SK-N-SH (cell line): ENCODE results near the gene CD5L. TPM values are rescaled to one million over a fixed set of nuclear protein-coding genes. Genes with fewer than 3 reads are reported as not detected.

Experiments
- CTCF ChIA-PET: fragments of 300-600, 350-600 bp; formaldehyde crosslinking; extraction: SDS; loops from one replicate; lab custom pipeline; 2021; lab: Yijun Ruan, JAX
- POLR2A ChIA-PET: fragments of 350-600 bp; sonication (Branson Sonifier 250); formaldehyde crosslinking; extraction: SDS; loops from one replicate; lab custom pipeline; 2020; ENCODE audit warnings: antibody characterized with exemption, inconsistent platforms; lab: Yijun Ruan, JAX
- DNase-seq: peaks from one replicate; pipeline ENCODE4 v3.0.0; 2012
- H2AFZ ChIP-seq: fragments of 200-600 bp; sonication (generic); 2 replicates; pipeline ENCODE4 v1.8.1; 2016; ENCODE audit warnings: antibody characterized with exemption, mild to moderate bottlenecking, low read depth
- H3F3A ChIP-seq: fragments of 200-600 bp; sonication (generic); replicated peaks from 2 replicates; pipeline ENCODE3; 2016; ENCODE audit warnings: antibody characterized with exemption, mild to moderate bottlenecking; ENCODE audit not compliant: insufficient read depth
- H3K27ac ChIP-seq, 2 experiments: fragments of 200-500 bp in 1 of 2; fragments of 200-600 bp in 1 of 2; sonication (Bioruptor generic) in 1 of 2; sonication (generic), shearing (Covaris generic) in 1 of 2; 2 replicates each; pipeline versions ENCODE4 v1.5.1 to v1.6.1; 2014 to 2016; ENCODE audit warnings: low read depth in 2 of 2, inconsistent platforms in 1 of 2, low read length in 1 of 2, mild to moderate bottlenecking in 1 of 2, mixed read lengths in 1 of 2
- H3K27me3 ChIP-seq: fragments of 200-600 bp; sonication (generic), shearing (Covaris generic); 2 replicates; pipeline ENCODE4 v1.6.1; 2016; ENCODE audit warnings: mixed run types; ENCODE audit not compliant: insufficient read depth
- H3K36me3 ChIP-seq, 2 experiments: fragments of 200-500 bp in 1 of 2; fragments of 200-600 bp in 1 of 2; sonication (Bioruptor generic) in 1 of 2; sonication (generic) in 1 of 2; replicated peaks in 1 of 2; 2 replicates each; pipeline versions ENCODE3 to v1.5.1; 2014 to 2016; ENCODE audit warnings: low read length in 1 of 2, mild to moderate bottlenecking in 1 of 2; ENCODE audit not compliant: insufficient read depth in 2 of 2, control insufficient read depth in 1 of 2
- H3K4me1 ChIP-seq, 2 experiments: fragments of 200-500 bp in 1 of 2; fragments of 200-600 bp in 1 of 2; sonication (Bioruptor generic) in 1 of 2; sonication (generic), shearing (Covaris generic) in 1 of 2; 2 replicates each; pipeline versions ENCODE4 v1.5.1 to v1.6.1; 2014 to 2016; ENCODE audit warnings: low read depth in 1 of 2, low read length in 1 of 2, mixed run types in 1 of 2; ENCODE audit not compliant: insufficient read depth in 2 of 2, control insufficient read depth in 1 of 2
- H3K4me2 ChIP-seq: fragments of 200-600 bp; sonication (generic), shearing (Covaris generic); 2 replicates; pipeline ENCODE4 v1.6.1; 2017; ENCODE audit warnings: mixed run types
- H3K4me3 ChIP-seq, 2 experiments: fragments of 200-500 bp in 1 of 2; fragments of 200-600 bp in 1 of 2; sonication (Bioruptor generic) in 1 of 2; sonication (generic), shearing (Covaris generic) in 1 of 2; 2 replicates each; pipeline versions ENCODE4 v1.5.1 to v1.8.1; 2014 to 2016; ENCODE audit warnings: low read depth in 2 of 2, inconsistent platforms in 1 of 2, low read length in 1 of 2, mild to moderate bottlenecking in 1 of 2, mixed read lengths in 1 of 2, moderate library complexity in 1 of 2
- H3K79me2 ChIP-seq: fragments of 200-600 bp; sonication (generic); 2 replicates; pipeline ENCODE4 v1.8.1; 2017; ENCODE audit warnings: mild to moderate bottlenecking; ENCODE audit not compliant: insufficient read depth
- H3K9ac ChIP-seq: fragments of 200-600 bp; sonication (generic); 2 replicates; pipeline ENCODE4 v1.6.1; 2017; ENCODE audit warnings: mixed run types
- H3K9me2 ChIP-seq: fragments of 200-600 bp; sonication (generic); 2 replicates; pipeline ENCODE4 v1.6.1; 2017; ENCODE audit warnings: mixed run types
- H3K9me3 ChIP-seq: fragments of 200-600 bp; sonication (generic); 2 replicates; pipeline ENCODE4 v1.6.1; 2017; ENCODE audit warnings: mixed run types, mild to moderate bottlenecking, moderate library complexity
- H4K20me1 ChIP-seq: fragments of 200-600 bp; sonication (generic); 2 replicates; pipeline ENCODE4 v1.6.1; 2017; ENCODE audit warnings: mild to moderate bottlenecking, mixed run types; ENCODE audit not compliant: insufficient read depth
- CTCF ChIP-seq: fragments of 200-600 bp; sonication (generic); IDR thresholded peaks from 2 replicates; pipeline ENCODE4 v1.6.1; 2017; ENCODE audit warnings: antibody characterized with exemption, mild to moderate bottlenecking, moderate library complexity
- EZH2phosphoT487 ChIP-seq: fragments of 200-600 bp; sonication (generic); IDR thresholded peaks from 2 replicates; pipeline ENCODE4 v1.6.1; 2017; ENCODE audit warnings: low read depth, mixed run types, mild to moderate bottlenecking, antibody characterized with exemption, moderate library complexity, borderline replicate concordance
- FOSL2 ChIP-seq: IDR thresholded peaks from 2 replicates; pipeline ENCODE4 v1.4.0; 2012; ENCODE audit warnings: low read depth, mild to moderate bottlenecking, moderate library complexity, borderline replicate concordance
- FOXJ3 ChIP-seq: sonication (generic); formaldehyde crosslinking; IDR thresholded peaks from 2 replicates; pipeline ENCODE4 v1.5.1; 2020; ENCODE audit warnings: mild to moderate bottlenecking, missing genetic modification reagents
- GABPA ChIP-seq: IDR thresholded peaks from 2 replicates; pipeline ENCODE4 v1.4.0; 2012; ENCODE audit warnings: low read depth, mild to moderate bottlenecking
- GATA2 ChIP-seq: sonication (generic); formaldehyde crosslinking; IDR thresholded peaks from 2 replicates; pipeline ENCODE4 v1.5.0; 2020; ENCODE audit warnings: mild to moderate bottlenecking, missing genetic modification reagents
- JUND ChIP-seq: IDR thresholded peaks from 2 replicates; pipeline ENCODE4 v1.4.0; 2012
- MEF2A ChIP-seq: IDR thresholded peaks from 2 replicates; pipeline ENCODE4 v1.4.0; 2012; ENCODE audit warnings: low read depth, borderline replicate concordance
- NFIC ChIP-seq: IDR thresholded peaks from 2 replicates; pipeline ENCODE4 v1.4.0; 2012; ENCODE audit warnings: borderline replicate concordance
- PBX3 ChIP-seq: IDR thresholded peaks from 2 replicates; pipeline ENCODE4; 2012
- POLR2AphosphoS5 ChIP-seq: IDR thresholded peaks from 2 replicates; pipeline ENCODE4 v1.6.1; 2012; ENCODE audit warnings: low read depth, low read length
- RFX5 ChIP-seq: IDR thresholded peaks from 2 replicates; pipeline ENCODE4 v1.6.1; 2012; ENCODE audit warnings: mild to moderate bottlenecking, improper control_type of control experiment, low read length
- RXRA ChIP-seq: IDR thresholded peaks from 2 replicates; pipeline ENCODE4 v1.4.0; 2012; ENCODE audit warnings: low read depth, mild to moderate bottlenecking, borderline replicate concordance
- SIN3A ChIP-seq: IDR thresholded peaks from 2 replicates; pipeline ENCODE4 v1.6.1; 2012; ENCODE audit warnings: low read depth, mild to moderate bottlenecking, low read length, moderate library complexity, borderline replicate concordance
- SMC3 ChIP-seq: IDR thresholded peaks from 2 replicates; pipeline ENCODE4 v1.6.1; 2012; ENCODE audit warnings: low read depth, low read length, improper control_type of control experiment
- TCF12 ChIP-seq: IDR thresholded peaks from 2 replicates; pipeline ENCODE4 v1.4.0; 2012
- TEAD4 ChIP-seq: IDR thresholded peaks from 2 replicates; pipeline ENCODE4 v1.4.0; 2012; ENCODE audit warnings: mild to moderate bottlenecking, borderline replicate concordance; ENCODE audit not compliant: insufficient read depth
- USF1 ChIP-seq: IDR thresholded peaks from 2 replicates; pipeline ENCODE4 v1.4.0; 2012; ENCODE audit warnings: low read depth, borderline replicate concordance
- ZBTB33 ChIP-seq: IDR thresholded peaks from 2 replicates; pipeline ENCODE4 v1.4.0; 2012; ENCODE audit warnings: low read depth, borderline replicate concordance
- polyA plus RNA-seq, 3 experiments: library from polyadenylated mRNA; depleted of rRNA; stranded (reverse); fragments of >200 nt; gene quantifications; 2 replicates each; pipeline ENCODE4 v1.2.3, GENCODE V29; 2012
- TF ChIP-seq, protein P1 (sequence below): IDR thresholded peaks from 2 replicates; pipeline ENCODE4 v1.6.1; 2012; ENCODE audit warnings: mild to moderate bottlenecking, low read depth, low read length, moderate library complexity

Gene CD5L
- polyA plus RNA-seq, 1 of the 3 experiments (the other 2 are of a cell fraction) = not detected

- no peak overlapping the region for H3K9ac ChIP-seq
- no peak overlapping the region for H3K27ac ChIP-seq
- no peaks in the 10 kb centered on the region for H3K36me3 ChIP-seq
- H3K9me3 ChIP-seq = no peaks in the 10 kb centered on the region
- TF ChIP-seq CTCF (no peak), NFIC (no peak), EZH2phosphoT487 (no peak), RFX5 (no peak), TEAD4 (no peak), SIN3A (no peak), ZBTB33 (no peak), FOXJ3 (CRISPR knock-in tag) (no peak), USF1 (no peak), JUND (no peak), GABPA (no peak), FOSL2 (no peak), RXRA (no peak), POLR2AphosphoS5 (no peak), PBX3 (no peak), TCF12 (no peak), SMC3 (no peak), GATA2 (CRISPR knock-in tag) (no peak), MEF2A (no peak)
- TF ChIP-seq, protein P1, sequence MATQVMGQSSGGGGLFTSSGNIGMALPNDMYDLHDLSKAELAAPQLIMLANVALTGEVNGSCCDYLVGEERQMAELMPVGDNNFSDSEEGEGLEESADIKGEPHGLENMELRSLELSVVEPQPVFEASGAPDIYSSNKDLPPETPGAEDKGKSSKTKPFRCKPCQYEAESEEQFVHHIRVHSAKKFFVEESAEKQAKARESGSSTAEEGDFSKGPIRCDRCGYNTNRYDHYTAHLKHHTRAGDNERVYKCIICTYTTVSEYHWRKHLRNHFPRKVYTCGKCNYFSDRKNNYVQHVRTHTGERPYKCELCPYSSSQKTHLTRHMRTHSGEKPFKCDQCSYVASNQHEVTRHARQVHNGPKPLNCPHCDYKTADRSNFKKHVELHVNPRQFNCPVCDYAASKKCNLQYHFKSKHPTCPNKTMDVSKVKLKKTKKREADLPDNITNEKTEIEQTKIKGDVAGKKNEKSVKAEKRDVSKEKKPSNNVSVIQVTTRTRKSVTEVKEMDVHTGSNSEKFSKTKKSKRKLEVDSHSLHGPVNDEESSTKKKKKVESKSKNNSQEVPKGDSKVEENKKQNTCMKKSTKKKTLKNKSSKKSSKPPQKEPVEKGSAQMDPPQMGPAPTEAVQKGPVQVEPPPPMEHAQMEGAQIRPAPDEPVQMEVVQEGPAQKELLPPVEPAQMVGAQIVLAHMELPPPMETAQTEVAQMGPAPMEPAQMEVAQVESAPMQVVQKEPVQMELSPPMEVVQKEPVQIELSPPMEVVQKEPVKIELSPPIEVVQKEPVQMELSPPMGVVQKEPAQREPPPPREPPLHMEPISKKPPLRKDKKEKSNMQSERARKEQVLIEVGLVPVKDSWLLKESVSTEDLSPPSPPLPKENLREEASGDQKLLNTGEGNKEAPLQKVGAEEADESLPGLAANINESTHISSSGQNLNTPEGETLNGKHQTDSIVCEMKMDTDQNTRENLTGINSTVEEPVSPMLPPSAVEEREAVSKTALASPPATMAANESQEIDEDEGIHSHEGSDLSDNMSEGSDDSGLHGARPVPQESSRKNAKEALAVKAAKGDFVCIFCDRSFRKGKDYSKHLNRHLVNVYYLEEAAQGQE = no peak
- H4K20me1 ChIP-seq = no peaks in the 10 kb centered on the region
- no peak overlapping the region for H2AFZ ChIP-seq
- H3K9me2 ChIP-seq = no peaks in the 10 kb centered on the region
- no peak overlapping the region for H3K4me2 ChIP-seq
- no peaks in the 10 kb centered on the region for H3K79me2 ChIP-seq
- H3K4me1 ChIP-seq = no peaks in the 10 kb centered on the region
- ChIA-PET CTCF (no interaction called here), POLR2A (no interaction called here)
- no peaks in the 10 kb centered on the region for H3F3A ChIP-seq
- H3K27me3 ChIP-seq = peaks cover 8% of the 10 kb centered on the region
- no peak overlapping the region for H3K4me3 ChIP-seq
- no peak for DNase-seq
Observed at GRCh38 chr1:157870490-157870889, 28.9 kb upstream of the CD5L start.
